SK-N-SH (cell line): ENCODE measurements around the gene SCN3B. TPM values are rescaled to one million over a fixed set of nuclear protein-coding genes. Genes with fewer than 3 reads are reported as not detected.

ENCODE experiments used
- CTCF ChIA-PET: fragments of 300-600, 350-600 bp; formaldehyde crosslinking; extraction: SDS; loops from one replicate; lab custom pipeline; 2021; lab: Yijun Ruan, JAX
- POLR2A ChIA-PET: fragments of 350-600 bp; sonication (Branson Sonifier 250); formaldehyde crosslinking; extraction: SDS; loops from one replicate; lab custom pipeline; 2020; ENCODE audit warnings: antibody characterized with exemption, inconsistent platforms; lab: Yijun Ruan, JAX
- DNase-seq: peaks from one replicate; pipeline ENCODE4 v3.0.0; 2012
- H2AFZ ChIP-seq: fragments of 200-600 bp; sonication (generic); 2 replicates; pipeline ENCODE4 v1.8.1; 2016; ENCODE audit warnings: antibody characterized with exemption, mild to moderate bottlenecking, low read depth
- H3F3A ChIP-seq: fragments of 200-600 bp; sonication (generic); replicated peaks from 2 replicates; pipeline ENCODE3; 2016; ENCODE audit warnings: antibody characterized with exemption, mild to moderate bottlenecking; ENCODE audit not compliant: insufficient read depth
- H3K27ac ChIP-seq, 2 experiments: fragments of 200-500 bp in 1 of 2; fragments of 200-600 bp in 1 of 2; sonication (Bioruptor generic) in 1 of 2; sonication (generic), shearing (Covaris generic) in 1 of 2; 2 replicates each; pipeline versions ENCODE4 v1.5.1 to v1.6.1; 2014 to 2016; ENCODE audit warnings: low read depth in 2 of 2, inconsistent platforms in 1 of 2, low read length in 1 of 2, mild to moderate bottlenecking in 1 of 2, mixed read lengths in 1 of 2
- H3K27me3 ChIP-seq: fragments of 200-600 bp; sonication (generic), shearing (Covaris generic); 2 replicates; pipeline ENCODE4 v1.6.1; 2016; ENCODE audit warnings: mixed run types; ENCODE audit not compliant: insufficient read depth
- H3K36me3 ChIP-seq, 2 experiments: fragments of 200-500 bp in 1 of 2; fragments of 200-600 bp in 1 of 2; sonication (Bioruptor generic) in 1 of 2; sonication (generic) in 1 of 2; replicated peaks in 1 of 2; 2 replicates each; pipeline versions ENCODE3 to v1.5.1; 2014 to 2016; ENCODE audit warnings: low read length in 1 of 2, mild to moderate bottlenecking in 1 of 2; ENCODE audit not compliant: insufficient read depth in 2 of 2, control insufficient read depth in 1 of 2
- H3K4me1 ChIP-seq, 2 experiments: fragments of 200-500 bp in 1 of 2; fragments of 200-600 bp in 1 of 2; sonication (Bioruptor generic) in 1 of 2; sonication (generic), shearing (Covaris generic) in 1 of 2; 2 replicates each; pipeline versions ENCODE4 v1.5.1 to v1.6.1; 2014 to 2016; ENCODE audit warnings: low read depth in 1 of 2, low read length in 1 of 2, mixed run types in 1 of 2; ENCODE audit not compliant: insufficient read depth in 2 of 2, control insufficient read depth in 1 of 2
- H3K4me2 ChIP-seq: fragments of 200-600 bp; sonication (generic), shearing (Covaris generic); 2 replicates; pipeline ENCODE4 v1.6.1; 2017; ENCODE audit warnings: mixed run types
- H3K4me3 ChIP-seq, 2 experiments: fragments of 200-500 bp in 1 of 2; fragments of 200-600 bp in 1 of 2; sonication (Bioruptor generic) in 1 of 2; sonication (generic), shearing (Covaris generic) in 1 of 2; 2 replicates each; pipeline versions ENCODE4 v1.5.1 to v1.8.1; 2014 to 2016; ENCODE audit warnings: low read depth in 2 of 2, inconsistent platforms in 1 of 2, low read length in 1 of 2, mild to moderate bottlenecking in 1 of 2, mixed read lengths in 1 of 2, moderate library complexity in 1 of 2
- H3K79me2 ChIP-seq: fragments of 200-600 bp; sonication (generic); 2 replicates; pipeline ENCODE4 v1.8.1; 2017; ENCODE audit warnings: mild to moderate bottlenecking; ENCODE audit not compliant: insufficient read depth
- H3K9ac ChIP-seq: fragments of 200-600 bp; sonication (generic); 2 replicates; pipeline ENCODE4 v1.6.1; 2017; ENCODE audit warnings: mixed run types
- H3K9me2 ChIP-seq: fragments of 200-600 bp; sonication (generic); 2 replicates; pipeline ENCODE4 v1.6.1; 2017; ENCODE audit warnings: mixed run types
- H3K9me3 ChIP-seq: fragments of 200-600 bp; sonication (generic); 2 replicates; pipeline ENCODE4 v1.6.1; 2017; ENCODE audit warnings: mixed run types, mild to moderate bottlenecking, moderate library complexity
- H4K20me1 ChIP-seq: fragments of 200-600 bp; sonication (generic); 2 replicates; pipeline ENCODE4 v1.6.1; 2017; ENCODE audit warnings: mild to moderate bottlenecking, mixed run types; ENCODE audit not compliant: insufficient read depth
- CHD2 ChIP-seq: fragments of 150-350 bp; IDR thresholded peaks from 2 replicates; pipeline ENCODE4 v1.6.1; 2018; ENCODE audit warnings: low read length; ENCODE audit not compliant: partially characterized antibody
- EP300 ChIP-seq, 2 experiments: IDR thresholded peaks; 2 replicates each; pipeline versions ENCODE4 v1.4.0 to v1.6.1; 2012; ENCODE audit warnings: borderline replicate concordance in 1 of 2, low read depth in 1 of 2, low read length in 1 of 2
- EZH2phosphoT487 ChIP-seq: fragments of 200-600 bp; sonication (generic); IDR thresholded peaks from 2 replicates; pipeline ENCODE4 v1.6.1; 2017; ENCODE audit warnings: low read depth, mixed run types, mild to moderate bottlenecking, antibody characterized with exemption, moderate library complexity, borderline replicate concordance
- FOSL2 ChIP-seq: IDR thresholded peaks from 2 replicates; pipeline ENCODE4 v1.4.0; 2012; ENCODE audit warnings: low read depth, mild to moderate bottlenecking, moderate library complexity, borderline replicate concordance
- FOXM1 ChIP-seq: IDR thresholded peaks from 2 replicates; pipeline ENCODE4 v1.4.0; 2012; ENCODE audit warnings: low read depth, mild to moderate bottlenecking
- GABPA ChIP-seq: IDR thresholded peaks from 2 replicates; pipeline ENCODE4 v1.4.0; 2012; ENCODE audit warnings: low read depth, mild to moderate bottlenecking
- JUND ChIP-seq: IDR thresholded peaks from 2 replicates; pipeline ENCODE4 v1.4.0; 2012
- MAX ChIP-seq: IDR thresholded peaks from 2 replicates; pipeline ENCODE4 v1.4.0; 2012; ENCODE audit warnings: low read depth
- MXI1 ChIP-seq: IDR thresholded peaks from 2 replicates; pipeline ENCODE4 v1.6.1; 2012; ENCODE audit warnings: mild to moderate bottlenecking, low read depth, low read length, improper control_type of control experiment
- NFIC ChIP-seq: IDR thresholded peaks from 2 replicates; pipeline ENCODE4 v1.4.0; 2012; ENCODE audit warnings: borderline replicate concordance
- NRF1 ChIP-seq: IDR thresholded peaks from 2 replicates; pipeline ENCODE4 v1.6.1; 2012; ENCODE audit warnings: low read depth, mild to moderate bottlenecking, low read length
- POLR2AphosphoS5 ChIP-seq: IDR thresholded peaks from 2 replicates; pipeline ENCODE4 v1.6.1; 2012; ENCODE audit warnings: low read depth, low read length
- RAD21 ChIP-seq: IDR thresholded peaks from 2 replicates; pipeline ENCODE4 v1.6.1; 2012; ENCODE audit warnings: mild to moderate bottlenecking, low read length
- RXRA ChIP-seq: IDR thresholded peaks from 2 replicates; pipeline ENCODE4 v1.4.0; 2012; ENCODE audit warnings: low read depth, mild to moderate bottlenecking, borderline replicate concordance
- SIN3A ChIP-seq: IDR thresholded peaks from 2 replicates; pipeline ENCODE4 v1.6.1; 2012; ENCODE audit warnings: low read depth, mild to moderate bottlenecking, low read length, moderate library complexity, borderline replicate concordance
- TAF1 ChIP-seq: IDR thresholded peaks from 2 replicates; pipeline ENCODE4 v1.6.1; 2012; ENCODE audit warnings: low read depth, mild to moderate bottlenecking, low read length, moderate library complexity, borderline replicate concordance
- TCF12 ChIP-seq: IDR thresholded peaks from 2 replicates; pipeline ENCODE4 v1.4.0; 2012
- USF1 ChIP-seq: IDR thresholded peaks from 2 replicates; pipeline ENCODE4 v1.4.0; 2012; ENCODE audit warnings: low read depth, borderline replicate concordance
- USF2 ChIP-seq: fragments of 150-350 bp; IDR thresholded peaks from 2 replicates; pipeline ENCODE4 v1.6.1; 2017; ENCODE audit warnings: antibody characterized with exemption, low read length, low read depth, borderline replicate concordance
- YY1 ChIP-seq: IDR thresholded peaks from 2 replicates; pipeline ENCODE4 v1.4.0; 2012; ENCODE audit warnings: low read depth, mild to moderate bottlenecking
- WGBS: methylation state at CpG from one replicate; pipeline ENCODE4 v1.1.6; 2017; ENCODE audit warnings: low lambda C conversion rate; 5-methylcytosine and 5-hydroxymethylcytosine counted together
- polyA plus RNA-seq, 3 experiments: library from polyadenylated mRNA; depleted of rRNA; stranded (reverse); fragments of >200 nt; gene quantifications; 2 replicates each; pipeline ENCODE4 v1.2.3, GENCODE V29; 2012
- TF ChIP-seq, protein P1 (sequence below): IDR thresholded peaks from 2 replicates; pipeline ENCODE4; 2012

The SCN3B gene
- polyA plus RNA-seq, 1 of the 3 experiments (the other 2 are of a cell fraction) = 0.23 TPM

- TF ChIP-seq FOXM1 = no peak
- no peak for TF ChIP-seq EZH2phosphoT487
- TF ChIP-seq MAX = peak; percentile 99
- TF ChIP-seq USF1 = peak; percentile 70; the same call in 1 of the 2 replicates
- peak; percentile 16 for TF ChIP-seq CHD2
- TF ChIP-seq RAD21 = no peak
- peak; percentile 66; the same call in 1 of the 2 replicates for TF ChIP-seq POLR2AphosphoS5
- peak in 1 of 2 experiments; percentile 43; a peak in 1 of 4 replicates for TF ChIP-seq EP300 (IDR thresholded peaks at IDR 0.05; ENCODE audit: borderline replicate concordance in 1 of 2, low read depth in 1 of 2, low read length in 1 of 2)
- peak; percentile 96 for TF ChIP-seq TCF12
- TF ChIP-seq RXRA = no peak; the same call in 1 of the 2 replicates
- TF ChIP-seq NFIC = peak; percentile 83
- no peak for TF ChIP-seq YY1
- no peak for TF ChIP-seq TAF1
- TF ChIP-seq SIN3A = peak; percentile 98
- TF ChIP-seq NRF1 = peak; percentile 61
- no peak for TF ChIP-seq GABPA
- peak; percentile 99 for TF ChIP-seq MXI1
- TF ChIP-seq USF2 = 0 out of 2 replicates have a peak, but pooled peaks have one; percentile 25
- peak; percentile 61 for TF ChIP-seq JUND
- TF ChIP-seq, protein P1, sequence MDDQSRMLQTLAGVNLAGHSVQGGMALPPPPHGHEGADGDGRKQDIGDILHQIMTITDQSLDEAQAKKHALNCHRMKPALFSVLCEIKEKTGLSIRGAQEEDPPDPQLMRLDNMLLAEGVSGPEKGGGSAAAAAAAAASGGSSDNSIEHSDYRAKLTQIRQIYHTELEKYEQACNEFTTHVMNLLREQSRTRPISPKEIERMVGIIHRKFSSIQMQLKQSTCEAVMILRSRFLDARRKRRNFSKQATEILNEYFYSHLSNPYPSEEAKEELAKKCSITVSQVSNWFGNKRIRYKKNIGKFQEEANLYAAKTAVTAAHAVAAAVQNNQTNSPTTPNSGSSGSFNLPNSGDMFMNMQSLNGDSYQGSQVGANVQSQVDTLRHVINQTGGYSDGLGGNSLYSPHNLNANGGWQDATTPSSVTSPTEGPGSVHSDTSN = peak; percentile 90
- TF ChIP-seq FOSL2 = peak; percentile 74; the same call in 1 of the 2 replicates
- Histone ChIP-seq H3K9me3 (no peaks in the 10 kb centered on the region), H3K27ac (peak overlapping the region; percentile 27 to 65; a peak in 3 of 4 replicates), H3K4me2 (no peak overlapping the region), H3K4me1 (peaks cover 3 to 8% of the 10 kb centered on the region in 2 experiments; a peak in 1 of 4 replicates), H3F3A (no peaks in the 10 kb centered on the region), H3K9me2 (no peaks in the 10 kb centered on the region), H3K4me3 (no peak overlapping the region), H3K9ac (no peak overlapping the region), H4K20me1 (no peaks in the 10 kb centered on the region), H3K27me3 (no peaks in the 10 kb centered on the region), H3K79me2 (no peaks in the 10 kb centered on the region), H2AFZ (no peak overlapping the region), H3K36me3 (peaks cover 3 to 24% of the 10 kb centered on the region in 2 experiments)
- POLR2A ChIA-PET = interaction anchor here (0.6 kb wide), 1 partner anchor 30 kb away, joined by 6 read pairs; no protein-coding TSS in a partner anchor
- CTCF ChIA-PET = interaction anchor here (1.3 to 2.5 kb wide), 4 partner anchors 36 to 95 kb away, joined by 7 to 13 read pairs (median 8); no protein-coding TSS in a partner anchor
- WGBS = 45% methylated on average over 11 of the region's 11 CpGs
- peak; percentile 67 for DNase-seq
These were observed 37.8 kb downstream of the SCN3B start for GRCh38 chr11:123616505-123617198.
